ENCODE results near the gene CLCA4.
"Not testable (repeated sequence)": the region's sequence is repeated elsewhere in the genome, so short reads cannot be mapped to it uniquely, and the experiment has no call there.

Gene CLCA4

DNA sequence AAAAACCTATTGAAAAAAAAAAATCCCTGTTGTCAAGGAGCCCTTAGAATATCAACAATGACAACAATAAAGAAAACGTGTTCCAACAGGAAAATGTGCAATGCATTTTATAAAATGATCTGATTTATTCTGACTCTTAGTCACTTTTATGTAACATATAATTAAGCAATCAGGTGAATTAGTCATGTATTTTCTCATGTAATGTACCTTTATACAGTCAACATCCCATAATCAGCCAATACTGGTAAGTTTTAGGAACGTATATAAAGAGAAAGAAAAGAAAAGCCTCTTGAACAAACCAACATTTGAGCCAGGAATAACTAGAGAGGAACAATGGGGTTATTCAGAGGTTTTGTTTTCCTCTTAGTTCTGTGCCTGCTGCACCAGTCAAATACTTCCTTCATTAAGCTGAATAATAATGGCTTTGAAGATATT is at the start of gene CLCA4:
Gene CLCA4 (plus strand): TSS at position 292 of the 435 bp plus-strand sequence. CDS start 42 bp downstream, at position 334.
- DNase-seq (ENCODE audit: low read depth), result no peak

- DNase-seq (ENCODE audit: low read depth), result no peak
These were observed 48.6 kb upstream of the CLCA4 start for GRCh38 chr1:86498281-86498680.

- DNase-seq (ENCODE audit: low read depth), result no peak
These were observed 46.8 kb upstream of the CLCA4 start for GRCh38 chr1:86499987-86500593.

DNA sequence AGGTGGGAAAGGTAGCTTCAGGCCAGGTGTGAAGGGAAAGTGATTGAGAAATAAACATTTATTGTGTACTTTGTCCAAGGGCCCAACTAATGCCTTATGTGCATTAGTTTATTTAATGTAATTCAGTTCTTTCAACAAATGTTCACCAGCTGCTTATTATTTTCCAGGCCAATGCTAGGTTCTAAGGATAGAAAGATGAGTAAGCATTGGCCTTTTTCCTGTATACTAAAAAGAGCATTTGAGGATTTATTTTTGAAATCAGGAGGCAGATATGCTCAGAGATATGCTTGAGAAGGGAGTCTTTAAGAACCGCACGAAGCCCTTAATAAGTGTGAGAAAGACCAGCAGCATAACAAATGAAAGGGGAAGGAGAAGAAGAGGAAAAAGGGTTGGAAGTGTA is 46.2 kb upstream of the CLCA4 start:
- no peak for DNase-seq (ENCODE audit: low read depth)

- DNase-seq (ENCODE audit: low read depth), result not testable (repeated sequence)
These were observed 44.7 kb upstream of the CLCA4 start for GRCh38 chr1:86502125-86502646.

DNA sequence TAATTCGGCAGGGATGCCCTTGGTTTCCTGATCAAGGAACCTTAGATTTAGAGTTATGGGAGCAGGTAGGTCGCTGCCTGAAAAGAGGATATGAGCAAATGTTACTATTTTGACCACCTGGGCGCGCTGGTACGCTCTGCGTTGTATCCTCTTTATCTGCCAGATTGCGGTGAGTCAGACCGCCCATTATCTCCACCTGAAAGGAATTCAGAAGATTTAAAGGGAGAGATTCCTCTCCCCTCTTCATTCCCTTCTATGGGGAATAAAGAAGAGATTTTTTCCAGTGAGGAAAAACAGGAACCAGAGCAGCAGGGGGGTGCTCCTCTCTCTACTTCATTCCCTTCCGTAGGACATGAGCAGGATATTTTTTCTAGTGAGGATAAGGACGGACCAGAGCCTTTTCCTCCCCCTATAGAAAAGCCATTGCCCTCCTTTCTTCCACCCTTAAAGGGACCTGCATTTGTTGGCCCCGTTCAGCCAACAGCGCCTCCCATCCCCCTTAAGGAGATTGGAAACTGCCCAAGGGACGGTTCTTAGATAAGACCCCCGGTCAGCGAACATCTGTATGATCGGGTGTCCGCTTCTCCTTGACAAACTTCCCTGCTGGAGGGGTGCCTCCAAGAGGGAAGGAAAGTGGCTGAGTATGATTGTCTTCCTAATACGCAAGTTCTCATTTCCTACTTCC is 44.0 kb upstream of the CLCA4 start:
- no peak for DNase-seq (ENCODE audit: low read depth)

DNA sequence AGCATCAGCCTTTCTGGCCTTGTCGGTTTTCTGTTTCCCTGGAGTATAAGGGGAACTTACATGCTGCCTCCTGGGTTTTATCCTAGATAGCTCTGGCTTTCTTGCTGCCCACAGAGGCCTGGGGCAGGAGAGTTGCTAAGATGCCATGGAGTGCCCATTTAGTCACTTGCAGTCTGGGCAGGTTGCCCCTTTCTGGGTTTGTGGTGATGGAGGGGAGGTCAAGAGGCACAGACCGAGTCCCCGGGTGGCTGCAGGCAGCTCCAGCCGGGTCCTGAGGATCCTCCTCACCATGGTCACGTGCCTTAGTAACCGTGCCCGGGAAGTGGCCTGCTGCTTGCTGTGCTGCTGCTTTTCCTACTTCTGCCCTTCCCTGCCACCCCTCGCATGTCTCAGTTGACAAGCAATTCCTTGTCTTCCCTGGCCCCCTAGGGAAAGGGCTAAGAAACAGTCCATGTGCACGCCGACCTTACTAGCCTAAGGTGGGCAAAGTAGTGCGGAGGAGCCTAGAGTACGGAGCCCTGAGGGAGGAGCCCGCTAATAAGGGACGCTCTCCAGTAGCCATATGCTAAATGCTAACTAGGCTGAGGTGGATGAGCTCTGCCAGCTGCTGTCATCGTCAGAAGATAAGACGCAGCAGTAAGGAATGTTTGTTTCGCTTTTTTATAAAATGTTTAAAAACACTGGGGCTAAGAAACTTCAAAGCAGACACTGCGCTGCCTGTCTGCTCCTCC is 43.3 kb upstream of the CLCA4 start:
- no peak for DNase-seq (ENCODE audit: low read depth)

DNA sequence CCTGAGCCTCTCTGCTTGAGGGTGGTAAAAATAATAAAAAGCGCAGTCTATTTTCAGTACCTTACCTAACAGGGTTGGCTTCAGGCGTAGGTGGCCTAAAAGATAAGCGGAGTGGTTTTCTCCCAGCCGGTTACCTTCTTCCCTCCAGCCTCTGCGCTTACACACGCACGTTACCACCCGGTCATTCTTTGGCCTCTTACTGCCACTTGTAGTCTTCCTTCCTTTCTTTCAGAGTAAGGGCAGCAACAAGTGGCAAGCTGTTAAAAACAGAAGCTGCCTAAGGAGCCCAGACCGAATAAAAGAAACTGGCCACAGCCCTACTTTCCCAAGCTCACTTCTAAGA is 42.8 kb upstream of the CLCA4 start:
- DNase-seq (ENCODE audit: low read depth), result no peak

DNA sequence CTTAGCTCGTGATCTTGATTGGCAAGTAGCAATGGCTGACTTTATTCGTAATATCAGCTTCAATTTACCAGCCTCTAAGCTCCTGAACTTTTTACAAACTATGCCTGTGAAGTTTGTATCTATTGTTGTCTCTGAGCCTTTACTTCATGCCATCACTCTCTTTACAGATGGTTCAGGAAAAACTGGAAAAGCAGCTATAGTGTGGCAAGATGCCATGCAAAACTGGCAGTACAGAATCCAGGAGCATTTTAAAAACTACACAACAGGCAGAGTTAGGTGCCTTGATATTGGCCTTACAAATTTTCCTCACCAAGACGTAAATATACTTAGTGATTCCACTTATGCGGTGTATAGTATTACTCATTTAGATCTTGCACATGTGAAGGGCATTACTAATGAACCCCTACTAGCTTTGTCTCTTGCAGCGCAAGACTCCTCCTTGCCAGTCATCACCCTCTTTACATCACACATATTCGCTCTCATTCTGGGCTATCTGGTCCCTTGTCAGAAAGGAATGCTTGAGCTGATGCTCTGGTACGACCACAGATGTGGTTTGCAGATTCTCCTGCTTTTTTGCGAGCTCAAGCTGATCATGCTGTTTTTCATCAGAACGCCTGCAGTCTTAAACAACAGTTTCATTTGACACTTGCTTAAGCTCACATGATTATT is 41.8 kb upstream of the CLCA4 start:
- no peak for DNase-seq (ENCODE audit: low read depth)

GRCh38 chr1:86505564-86505902 is 41.3 kb upstream of the CLCA4 start:
- DNase-seq (ENCODE audit: low read depth), result no peak

DNA sequence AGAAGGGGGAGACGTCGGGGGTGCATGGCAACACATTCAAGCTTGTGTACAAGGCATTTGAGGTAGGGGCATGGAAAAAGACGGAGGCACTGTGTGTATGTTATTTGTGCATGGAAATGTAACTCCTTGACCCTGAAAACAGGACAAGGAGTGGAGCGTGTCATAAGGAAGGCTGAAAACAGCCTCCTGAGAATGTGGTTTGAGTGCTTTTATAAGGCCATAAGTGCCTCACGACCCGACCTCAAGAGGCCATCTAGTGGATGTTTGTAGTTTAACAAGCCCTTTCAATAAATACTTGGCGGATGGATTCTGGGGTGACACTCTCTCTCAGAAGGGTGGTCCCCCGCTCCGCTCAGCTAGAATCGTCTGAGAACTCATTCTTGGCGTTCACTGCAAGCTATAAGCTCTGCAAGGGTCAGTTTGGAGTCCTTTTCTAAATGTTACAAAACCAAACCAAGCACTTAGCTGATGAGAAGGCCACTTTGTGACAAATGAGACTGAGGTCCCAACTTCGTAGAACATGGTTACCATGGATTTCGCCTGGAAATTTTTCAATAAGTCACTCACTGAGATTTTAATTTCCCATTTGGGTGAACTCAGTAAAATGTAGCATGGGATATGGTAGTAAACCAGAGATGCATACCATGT is 38.8 kb upstream of the CLCA4 start:
- peak; percentile 33 for DNase-seq (ENCODE audit: low read depth)

GRCh38 chr1:86508583-86508969 is 38.3 kb upstream of the CLCA4 start:
- no peak for DNase-seq (ENCODE audit: low read depth)

DNA sequence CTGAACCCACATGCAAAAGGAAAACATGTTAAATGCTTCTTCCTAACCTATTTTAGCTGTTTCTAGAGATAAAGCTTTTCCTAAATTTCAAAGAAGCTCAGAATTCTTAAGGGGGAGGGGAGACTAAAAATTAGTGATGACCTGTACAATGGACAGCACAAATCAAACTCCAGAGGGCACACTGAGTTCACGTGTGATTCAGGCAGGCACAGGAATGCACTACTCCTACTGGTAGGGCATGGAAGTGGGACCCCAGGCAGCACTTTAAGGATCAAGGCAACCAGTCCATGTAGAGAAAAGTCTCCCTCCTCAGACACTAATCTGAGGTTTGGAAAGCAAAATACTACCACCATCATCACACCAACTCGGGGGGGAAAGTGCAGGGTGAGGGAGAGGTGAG is 31.3 kb upstream of the CLCA4 start:
- no peak for DNase-seq (ENCODE audit: low read depth)

- no peak for DNase-seq (ENCODE audit: low read depth)
These were observed 30.5 kb upstream of the CLCA4 start for GRCh38 chr1:86516335-86516734.

- DNase-seq (ENCODE audit: low read depth), result no peak
These were observed 29.5 kb upstream of the CLCA4 start for GRCh38 chr1:86517336-86517735.

DNA sequence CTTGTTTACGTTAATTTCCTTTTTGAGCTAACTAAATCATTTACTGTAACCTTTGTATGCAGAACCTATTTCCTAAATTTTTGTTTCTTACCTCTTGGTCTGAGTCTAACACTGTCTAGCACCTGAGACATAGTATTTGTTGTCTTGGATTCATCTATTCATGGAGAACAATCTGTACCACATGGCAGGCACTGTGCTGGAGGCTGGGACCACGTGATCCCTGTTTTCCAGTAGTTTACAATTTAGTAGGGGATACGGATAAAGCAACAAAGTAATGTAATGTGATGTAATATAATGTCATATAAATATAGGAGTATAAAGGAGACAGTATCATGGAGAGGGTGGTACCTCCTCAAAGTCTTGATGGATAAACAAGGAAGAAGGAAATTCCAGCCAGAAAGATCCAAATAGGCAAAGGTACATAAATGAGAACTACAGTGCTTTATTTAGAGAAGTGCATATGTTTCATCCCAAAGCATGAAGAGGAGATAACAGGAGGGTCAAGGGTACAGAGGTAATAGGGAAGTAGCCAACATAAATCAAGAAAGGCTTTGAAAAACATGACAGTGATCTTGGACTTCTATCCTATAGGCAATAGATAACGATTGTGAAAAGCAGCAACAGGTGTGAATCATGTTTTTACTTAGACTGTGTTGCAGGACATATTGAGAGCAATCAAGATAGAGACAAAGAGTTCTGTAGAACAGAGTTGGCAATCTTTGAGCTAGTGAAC is 25.9 kb upstream of the CLCA4 start:
- DNase-seq (ENCODE audit: low read depth), result no peak

DNA sequence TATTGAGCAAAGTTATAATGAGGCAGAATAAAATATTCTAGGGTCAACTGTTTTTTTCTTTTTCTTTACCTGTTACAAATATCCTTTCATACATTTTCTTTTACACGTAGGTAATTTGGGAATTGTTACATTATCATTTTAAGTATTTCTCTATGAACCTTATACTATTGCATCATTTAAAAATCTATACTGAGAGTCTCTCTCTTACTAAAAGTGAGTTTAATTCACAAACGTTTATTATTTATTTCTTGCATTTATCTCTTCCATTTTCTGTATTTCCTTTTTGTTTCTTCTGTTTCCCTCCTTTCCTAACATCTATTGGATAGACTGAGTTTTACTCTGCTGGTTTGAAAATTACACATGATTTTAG is 25.4 kb upstream of the CLCA4 start:
- DNase-seq (ENCODE audit: low read depth), result no peak

- no peak for DNase-seq (ENCODE audit: low read depth)
These were observed 24.6 kb upstream of the CLCA4 start for GRCh38 chr1:86522240-86522639.

DNA sequence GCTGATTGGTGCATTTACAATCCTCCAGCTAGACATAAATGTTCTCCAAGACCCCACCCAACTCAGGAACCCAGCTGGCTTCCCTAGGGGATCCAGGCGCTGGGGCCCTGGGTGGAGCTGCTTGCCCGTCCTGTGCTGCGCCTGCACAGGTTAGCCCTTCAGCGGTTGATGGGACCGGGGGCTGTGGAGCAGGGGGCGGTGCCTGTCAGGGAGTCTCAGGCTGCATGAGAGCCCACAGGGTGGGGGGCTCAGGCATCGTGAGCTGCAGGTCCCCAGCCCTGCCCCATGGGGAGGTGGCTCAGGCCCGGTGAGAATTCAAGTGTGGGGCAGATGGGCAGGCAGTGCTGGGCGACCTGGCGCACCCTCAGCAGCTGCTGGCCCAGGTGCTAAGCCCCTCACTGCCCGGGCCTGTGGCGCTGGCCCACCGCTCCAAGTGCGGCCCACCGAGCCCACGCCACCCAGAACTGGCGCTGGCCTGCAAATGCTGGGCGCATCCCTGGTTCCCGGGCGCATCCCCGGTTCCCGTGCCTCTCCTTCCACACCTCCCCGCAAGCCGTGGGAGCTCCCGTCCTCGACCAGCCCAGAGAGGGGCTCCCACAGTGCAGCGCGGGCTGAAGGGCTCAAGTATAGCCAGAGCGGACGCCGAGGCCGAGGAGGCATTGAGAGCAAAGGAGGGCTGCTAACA is 23.1 kb upstream of the CLCA4 start:
- no peak for DNase-seq (ENCODE audit: low read depth)

- no peak for DNase-seq (ENCODE audit: low read depth)
These were observed 19.6 kb upstream of the CLCA4 start for GRCh38 chr1:86527306-86527705.
